Tibial artery (tissue), 4 donors: ENCODE measurements around the gene AP2B1.
"Not testable (repeated sequence)": the region's sequence is repeated elsewhere in the genome, so short reads cannot be mapped to it uniquely, and the experiment has no call there.

Experiments used
- DNase-seq, 2 donors: peaks; one replicate each; pipeline ENCODE4 v3.0.0-alpha.2; 2019
- H3K27ac ChIP-seq, 2 donors: fragments of 200-600 bp; sonication (generic) in 1 of 2; 1 replicate in 1 of 2; 2 replicates in 1 of 2; pipeline ENCODE4 v1.5.1; 2018 to 2019; ENCODE audit warnings: mild to moderate bottlenecking in 1 of 2
- H3K27me3 ChIP-seq, 2 donors: fragments of 200-600 bp; sonication (generic) in 1 of 2; one replicate each; pipeline versions ENCODE4 v1.5.1 to v1.6.0; 2016 to 2019
- H3K36me3 ChIP-seq, 3 donors: fragments of 200-600 bp; sonication (generic) in 2 of 3; one replicate each; pipeline ENCODE4 v1.5.1; 2016 to 2019; ENCODE audit warnings: mild to moderate bottlenecking in 2 of 3
- H3K4me1 ChIP-seq, 4 donors: fragments of 200-600 bp; sonication (generic) in 2 of 4; 1 replicate in 3 of 4; 2 replicates in 1 of 4; pipeline ENCODE4 v1.5.1; 2016 to 2019
- H3K4me3 ChIP-seq, 2 donors: fragments of 200-600 bp; sonication (generic) in 1 of 2; 1 replicate in 1 of 2; 2 replicates in 1 of 2; pipeline ENCODE4 v1.5.1; 2018 to 2019; ENCODE audit warnings: mild to moderate bottlenecking in 2 of 2
- H3K9me3 ChIP-seq, 3 donors: fragments of 200-600 bp; sonication (generic) in 1 of 3; one replicate each; pipeline ENCODE4 v1.5.1; 2016 to 2019
- CTCF ChIP-seq, 2 experiments: fragments of 200-600 bp in 1 of 2; fragments of 450-650 bp in 1 of 2; IDR thresholded peaks; one replicate each; pipeline ENCODE4 v1.5.1; 2017 to 2019; ENCODE audit warnings: antibody characterized with exemption in 2 of 2, mild to moderate bottlenecking in 1 of 2, moderate library complexity in 1 of 2
- intact Hi-C: fragments of 100-400 bp; cut with DNase I; formaldehyde crosslinking; loops from one replicate; pipeline ENCODE4 v1.15.0; 2023; ENCODE audit warnings: low total_unique reads

The AP2B1 gene

GRCh38 chr17:35747540-35748017, 160.5 kb downstream of the AP2B1 start:
- no peak overlapping the region for H3K27ac ChIP-seq
- no peak overlapping the region for H3K4me3 ChIP-seq
- H3K4me1 ChIP-seq = peaks cover 0 to 19% (median 7%) of the 10 kb centered on the region in 4 donors
- peak; percentile 95 for TF ChIP-seq CTCF (IDR thresholded peaks at IDR 0.05)
- peaks cover 0 to 91% of the 10 kb centered on the region in 2 donors for H3K27me3 ChIP-seq
- DNase-seq = peak; percentile 81
- no peaks in the 10 kb centered on the region for H3K9me3 ChIP-seq
- intact Hi-C loops = no loop called here
- H3K36me3 ChIP-seq = no peaks in the 10 kb centered on the region

- H3K36me3 ChIP-seq = no peaks in the 10 kb centered on the region
- no peaks in the 10 kb centered on the region for H3K9me3 ChIP-seq
- no peak for TF ChIP-seq CTCF (IDR thresholded peaks at IDR 0.05)
- H3K4me3 ChIP-seq = no peak overlapping the region
- peaks cover 0 to 19% (median 11%) of the 10 kb centered on the region in 4 donors for H3K4me1 ChIP-seq
- intact Hi-C loops = no loop called here
- no peak for DNase-seq
- peaks cover 0 to 91% of the 10 kb centered on the region in 2 donors for H3K27me3 ChIP-seq
- H3K27ac ChIP-seq = no peak overlapping the region
Observed at GRCh38 chr17:35748341-35748841, 161.3 kb downstream of the AP2B1 start.

- Histone ChIP-seq H3K4me3 (no peak overlapping the region), H3K27ac (no peak overlapping the region), H3K9me3 (no peaks in the 10 kb centered on the region), H3K4me1 (peaks cover 0 to 19% (median 11%) of the 10 kb centered on the region in 4 donors), H3K27me3 (peaks cover 0 to 91% of the 10 kb centered on the region in 2 donors), H3K36me3 (no peaks in the 10 kb centered on the region)
- TF ChIP-seq CTCF (IDR thresholded peaks at IDR 0.05) = no peak
- no peak for DNase-seq
- intact Hi-C loops = no loop called here
Observed at GRCh38 chr17:35748979-35749378, 161.9 kb downstream of the AP2B1 start.

GRCh38 chr17:35749560-35750412, 162.7 kb downstream of the AP2B1 start:
- Histone ChIP-seq H3K27ac (no peak overlapping the region), H3K27me3 (peaks cover 0 to 87% of the 10 kb centered on the region in 2 donors), H3K9me3 (no peaks in the 10 kb centered on the region), H3K36me3 (no peaks in the 10 kb centered on the region), H3K4me3 (no peak overlapping the region), H3K4me1 (peaks cover 0 to 19% (median 11%) of the 10 kb centered on the region in 4 donors)
- intact Hi-C loops = no loop called here
- no peak for DNase-seq
- TF ChIP-seq CTCF (IDR thresholded peaks at IDR 0.05) = no peak

GRCh38 chr17:35750526-35751395, 163.6 kb downstream of the AP2B1 start:
- intact Hi-C loops = no loop called here
- Histone ChIP-seq H3K27me3 (peaks cover 0 to 79% of the 10 kb centered on the region in 2 donors), H3K27ac (no peak overlapping the region)

GRCh38 chr17:35751541-35751940, 164.4 kb downstream of the AP2B1 start:
- H3K27ac ChIP-seq, intact Hi-C loops, H3K4me3 ChIP-seq, H3K36me3 ChIP-seq, H3K9me3 ChIP-seq, DNase-seq: not testable (repeated sequence)
- peaks cover 0 to 71% of the 10 kb centered on the region in 2 donors for H3K27me3 ChIP-seq
- H3K4me1 ChIP-seq = peaks cover 0 to 19% (median 11%) of the 10 kb centered on the region in 4 donors

More at GRCh38 chr17:35750526-35751395, 163.6 kb downstream of the AP2B1 start:
- TF ChIP-seq CTCF (IDR thresholded peaks at IDR 0.05) = no peak
- no peak overlapping the region for H3K4me3 ChIP-seq
- peaks cover 0 to 19% (median 11%) of the 10 kb centered on the region in 4 donors for H3K4me1 ChIP-seq
- no peaks in the 10 kb centered on the region for H3K9me3 ChIP-seq
- no peaks in the 10 kb centered on the region for H3K36me3 ChIP-seq
- DNase-seq = no peak
